ENCODE results near the gene CELF5. TPM values are rescaled to one million over a fixed set of nuclear protein-coding genes. Genes with fewer than 3 reads are reported as not detected.

CELF5 gene
- total RNA-seq, 6 experiments from 2014 or later: 0.07 to 1.6 (median 0.34) TPM

- intact Hi-C loops (cut with DNase I): no loop called here
- TF ChIP-seq POLR2A (IDR thresholded peaks at IDR 0.05): peak; percentile 68
- TF ChIP-seq CTCF (IDR thresholded peaks at IDR 0.05): no peak
- 0% methylated on average over 22 of the region's 69 CpGs for WGBS (ENCODE audit: insufficient coverage, low coverage, low lambda C conversion rate, missing lambda C conversion rate)
- H3K27me3 ChIP-seq: no peaks in the 10 kb centered on the region
- no peaks in the 10 kb centered on the region for H3K36me3 ChIP-seq
- H3K9me3 ChIP-seq: no peaks in the 10 kb centered on the region
- ATAC-seq: peak; percentile 94 to 97 (median 96)
- peaks cover 0 to 16% (median 5%) of the 10 kb centered on the region in 4 donors for H3K4me1 ChIP-seq
- peak; percentile 95 to 97 (median 96) for DNase-seq
- peak within 1 kb of the TSS; percentile 83 to 99 (median 84) for H3K4me3 ChIP-seq
- peak within 1 kb of the TSS; percentile 41 to 73 (median 51) for H3K27ac ChIP-seq
Measured at GRCh38 chr19:3185461-3186159, 38.9 kb upstream of the CELF5 start, which contains the start of gene NCLN. TSS of gene NCLN (plus strand) at chr19:3185930. CDS start at chr19:3186031, 101 bp downstream.

GRCh38 chr19:3186160-3186688, 38.2 kb upstream of the CELF5 start:
- H3K4me1 ChIP-seq: peaks cover 0 to 16% (median 5%) of the 10 kb centered on the region in 4 donors
- TF ChIP-seq CTCF (IDR thresholded peaks at IDR 0.05) (no peak), POLR2A (IDR thresholded peaks at IDR 0.05) (no peak)
- H3K27ac ChIP-seq: peak overlapping the region in 1 of 3 donors; percentile 73
- no peaks in the 10 kb centered on the region for H3K9me3 ChIP-seq
- intact Hi-C loops (cut with DNase I): no loop called here
- no peaks in the 10 kb centered on the region for H3K27me3 ChIP-seq
- 0% methylated on average over 4 of the region's 38 CpGs for WGBS (ENCODE audit: insufficient coverage, low coverage, low lambda C conversion rate, missing lambda C conversion rate)
- peak in 1 of 3 donors; percentile 62 for DNase-seq
- peak in 3 of 4 donors; percentile 3 to 20 (median 4) for ATAC-seq
- no peaks in the 10 kb centered on the region for H3K36me3 ChIP-seq
- peak overlapping the region; percentile 83 to 99 (median 84) for H3K4me3 ChIP-seq

- peak in 1 of 3 donors; percentile 48 for DNase-seq
- Histone ChIP-seq H3K27ac (no peak overlapping the region), H3K36me3 (no peaks in the 10 kb centered on the region), H3K4me1 (peaks cover 0 to 16% (median 5%) of the 10 kb centered on the region in 4 donors), H3K9me3 (no peaks in the 10 kb centered on the region), H3K27me3 (no peaks in the 10 kb centered on the region), H3K4me3 (peak overlapping the region; percentile 83 to 99 (median 84))
- WGBS (ENCODE audit: insufficient coverage, low coverage, low lambda C conversion rate, missing lambda C conversion rate): 50% methylated on average over 12 of the region's 23 CpGs
- intact Hi-C loops (cut with DNase I): no loop called here
- ATAC-seq: no peak
- TF ChIP-seq CTCF (IDR thresholded peaks at IDR 0.05): no peak
- no peak for TF ChIP-seq POLR2A (IDR thresholded peaks at IDR 0.05)
Measured at GRCh38 chr19:3186891-3187661, 37.4 kb upstream of the CELF5 start.

- Histone ChIP-seq H3K36me3 (no peaks in the 10 kb centered on the region), H3K9me3 (no peaks in the 10 kb centered on the region), H3K27ac (no peak overlapping the region), H3K4me3 (no peak overlapping the region), H3K27me3 (no peaks in the 10 kb centered on the region), H3K4me1 (peaks cover 0 to 16% (median 5%) of the 10 kb centered on the region in 4 donors)
- TF ChIP-seq CTCF (IDR thresholded peaks at IDR 0.05) (no peak), POLR2A (IDR thresholded peaks at IDR 0.05) (no peak)
- ATAC-seq (no peak), DNase-seq (peak in 1 of 3 donors; percentile 50)
- WGBS (ENCODE audit: insufficient coverage, low coverage, low lambda C conversion rate, missing lambda C conversion rate): 81% methylated on average over 15 of the region's 36 CpGs
- intact Hi-C loops (cut with DNase I): no loop called here
Measured at GRCh38 chr19:3187662-3188511, 36.6 kb upstream of the CELF5 start.

All from right lobe of liver (tissue), 6 donors.